Esophagus (tissue), 2 donors: Measurements from ENCODE around the gene GPATCH8. TPM values are rescaled to one million over a fixed set of nuclear protein-coding genes. Genes with fewer than 3 reads are reported as not detected.
"Not testable (repeated sequence)": the region's sequence is repeated elsewhere in the genome, so short reads cannot be mapped to it uniquely, and the experiment has no call there.

Source experiments
- H3K27ac ChIP-seq, 2 donors: one replicate each; pipeline ENCODE4 v1.5.1; 2013; ENCODE audit warnings: low read depth in 2 of 2, mild to moderate bottlenecking in 2 of 2, inconsistent platforms in 1 of 2, low read length in 1 of 2, moderate library complexity in 1 of 2
- H3K27me3 ChIP-seq, 2 donors: one replicate each; pipeline ENCODE4 v1.6.1; 2013; ENCODE audit warnings: low read length in 2 of 2, control low read depth in 1 of 2, mild to moderate bottlenecking in 1 of 2; ENCODE audit not compliant: insufficient read depth in 2 of 2, control insufficient read depth in 1 of 2
- H3K36me3 ChIP-seq, 2 donors: one replicate each; pipeline ENCODE4 v1.6.1; 2013; ENCODE audit warnings: low read length in 1 of 2; ENCODE audit not compliant: control insufficient read depth in 2 of 2, insufficient read depth in 2 of 2
- H3K4me1 ChIP-seq, 2 donors: one replicate each; pipeline ENCODE4 v1.6.1; 2013; ENCODE audit warnings: low read length in 1 of 2; ENCODE audit not compliant: control insufficient read depth in 2 of 2, insufficient read depth in 2 of 2
- H3K4me3 ChIP-seq, 2 donors: one replicate each; pipeline ENCODE4 v1.5.1; 2013; ENCODE audit warnings: low read length in 2 of 2, mild to moderate bottlenecking in 2 of 2, low read depth in 1 of 2, moderate library complexity in 1 of 2
- H3K9me3 ChIP-seq, 2 donors: one replicate each; pipeline ENCODE4 v1.6.1; 2013; ENCODE audit warnings: mild to moderate bottlenecking in 2 of 2, low read depth in 1 of 2, low read length in 1 of 2, moderate library complexity in 1 of 2; ENCODE audit not compliant: control insufficient read depth in 2 of 2, insufficient read depth in 1 of 2
- WGBS, 2 donors: extraction: QIAGEN DNeasy Blood & Tissue Kit; methylation state at CpG; one replicate each; pipeline ENCODE4 v1.1.7; 2013; 5-methylcytosine and 5-hydroxymethylcytosine counted together
- polyA plus RNA-seq, 2 donors: library from polyadenylated mRNA; stranded (reverse); fragments of 200-250 nt; gene quantifications; one replicate each; pipeline ENCODE4 v1.2.3, GENCODE V29; 2013
- donor health status: healthy with polysubstance abuse.
- donor health status: Bipolar disorder and iron deficiency.

Gene GPATCH8
- polyA plus RNA-seq, 2 donors: 7.9 to 12.8 TPM

- no peaks in the 10 kb centered on the region for H3K4me1 ChIP-seq
- H3K4me3 ChIP-seq: no peak overlapping the region
- H3K27ac ChIP-seq: no peak overlapping the region
- no peaks in the 10 kb centered on the region for H3K9me3 ChIP-seq
- peaks cover 22 to 26% of the 10 kb centered on the region in 2 donors for H3K36me3 ChIP-seq
- no peaks in the 10 kb centered on the region for H3K27me3 ChIP-seq
- WGBS, 2 donors: 86 to 87% methylated on average over 3 of the region's 3 CpGs
Observed at GRCh38 chr17:44400226-44400847, 102.9 kb downstream of the GPATCH8 start.

GRCh38 chr17:44398692-44399691, 104.2 kb downstream of the GPATCH8 start:
- H3K36me3 ChIP-seq: peaks cover 22 to 26% of the 10 kb centered on the region in 2 donors
- H3K27me3 ChIP-seq: no peaks in the 10 kb centered on the region
- 96% methylated on average over 40 to 41 of the region's 41 CpGs for WGBS, 2 donors
- H3K4me3 ChIP-seq: no peak overlapping the region
- H3K27ac ChIP-seq: no peak overlapping the region
- no peaks in the 10 kb centered on the region for H3K9me3 ChIP-seq
- no peaks in the 10 kb centered on the region for H3K4me1 ChIP-seq

- no peaks in the 10 kb centered on the region for H3K9me3 ChIP-seq
- H3K36me3 ChIP-seq: peaks cover 22 to 26% of the 10 kb centered on the region in 2 donors
- WGBS, 2 donors: 94 to 98% methylated on average over 8 of the region's 8 CpGs
- no peak overlapping the region for H3K4me3 ChIP-seq
- no peaks in the 10 kb centered on the region for H3K27me3 ChIP-seq
- no peaks in the 10 kb centered on the region for H3K4me1 ChIP-seq
- no peak overlapping the region for H3K27ac ChIP-seq
Observed at GRCh38 chr17:44397479-44398440, 105.4 kb downstream of the GPATCH8 start.

- no peak overlapping the region for H3K27ac ChIP-seq
- H3K4me1 ChIP-seq: no peaks in the 10 kb centered on the region
- no peaks in the 10 kb centered on the region for H3K9me3 ChIP-seq
- no peak overlapping the region for H3K4me3 ChIP-seq
- peaks cover 22 to 26% of the 10 kb centered on the region in 2 donors for H3K36me3 ChIP-seq
- H3K27me3 ChIP-seq: no peaks in the 10 kb centered on the region
- 90 to 95% methylated on average over 5 of the region's 5 CpGs for WGBS, 2 donors
Observed at GRCh38 chr17:44396946-44397345, 106.3 kb downstream of the GPATCH8 start.

- WGBS, 2 donors: 96 to 97% methylated on average over 2 of the region's 2 CpGs
- Histone ChIP-seq H3K4me1 (no peaks in the 10 kb centered on the region), H3K9me3 (no peaks in the 10 kb centered on the region), H3K36me3 (peaks cover 14 to 20% of the 10 kb centered on the region in 2 donors), H3K27ac (no peak overlapping the region), H3K4me3 (no peak overlapping the region), H3K27me3 (no peaks in the 10 kb centered on the region)
Observed at GRCh38 chr17:44394833-44395232, 108.4 kb downstream of the GPATCH8 start.

GRCh38 chr17:44394112-44394511, 109.1 kb downstream of the GPATCH8 start:
- not testable (repeated sequence) for H3K27me3 ChIP-seq, H3K4me1 ChIP-seq, H3K9me3 ChIP-seq, H3K4me3 ChIP-seq, H3K27ac ChIP-seq
- H3K36me3 ChIP-seq: peaks cover 8 to 15% of the 10 kb centered on the region in 2 donors
- WGBS, 2 donors: 93 to 96% methylated on average over 9 of the region's 9 CpGs

- H3K4me1 ChIP-seq: peaks cover 5 to 7% of the 10 kb centered on the region in 2 donors
- WGBS, 2 donors: 82 to 84% methylated on average over 10 of the region's 10 CpGs
- no peak overlapping the region for H3K4me3 ChIP-seq
- H3K9me3 ChIP-seq: no peaks in the 10 kb centered on the region
- no peaks in the 10 kb centered on the region for H3K36me3 ChIP-seq
- no peaks in the 10 kb centered on the region for H3K27me3 ChIP-seq
- H3K27ac ChIP-seq: no peak overlapping the region
Observed at GRCh38 chr17:44390250-44390870, 112.8 kb downstream of the GPATCH8 start.

- Histone ChIP-seq H3K27ac (no peak overlapping the region), H3K4me3 (no peak overlapping the region), H3K4me1 (peaks cover 5 to 7% of the 10 kb centered on the region in 2 donors), H3K27me3 (no peaks in the 10 kb centered on the region), H3K36me3 (no peaks in the 10 kb centered on the region), H3K9me3 (no peaks in the 10 kb centered on the region)
- 69 to 77% methylated on average over 6 of the region's 6 CpGs for WGBS, 2 donors
Observed at GRCh38 chr17:44389723-44390202, 113.4 kb downstream of the GPATCH8 start.
